GF-D8 (cell line): ENCODE measurements around the gene HOOK2.
A peak's percentile ranks its signal among the peaks of the same experiment; 100 is the strongest.

Source experiments
- DNase-seq: peaks from one replicate; lab custom pipeline; 2025; lab: John Stamatoyannopoulos, UW

Gene HOOK2

GRCh38 chr19:12794196-12794941, 19.0 kb upstream of the HOOK2 start:
- DNase-seq: no peak

GRCh38 chr19:12793290-12794195, 18.2 kb upstream of the HOOK2 start:
- DNase-seq: peak; percentile 79

DNA sequence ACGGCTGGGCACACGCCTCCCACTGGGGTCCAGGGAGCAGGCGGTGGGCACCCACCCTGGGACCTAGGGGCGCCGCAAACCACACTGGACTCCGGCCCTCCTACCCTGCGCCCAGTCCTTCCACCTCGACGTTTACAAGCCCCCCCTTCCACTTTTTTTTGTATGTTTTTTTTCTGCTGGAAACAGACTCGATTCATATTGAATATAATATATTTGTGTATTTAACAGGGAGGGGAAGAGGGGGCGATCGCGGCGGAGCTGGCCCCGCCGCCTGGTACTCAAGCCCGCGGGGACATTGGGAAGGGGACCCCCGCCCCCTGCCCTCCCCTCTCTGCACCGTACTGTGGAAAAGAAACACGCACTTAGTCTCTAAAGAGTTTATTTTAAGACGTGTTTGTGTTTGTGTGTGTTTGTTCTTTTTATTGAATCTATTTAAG, 17.5 kb upstream of the HOOK2 start:
- DNase-seq: no peak

- peak; percentile 59 for DNase-seq
Measured at GRCh38 chr19:12792051-12792852, 16.9 kb upstream of the HOOK2 start.

DNA sequence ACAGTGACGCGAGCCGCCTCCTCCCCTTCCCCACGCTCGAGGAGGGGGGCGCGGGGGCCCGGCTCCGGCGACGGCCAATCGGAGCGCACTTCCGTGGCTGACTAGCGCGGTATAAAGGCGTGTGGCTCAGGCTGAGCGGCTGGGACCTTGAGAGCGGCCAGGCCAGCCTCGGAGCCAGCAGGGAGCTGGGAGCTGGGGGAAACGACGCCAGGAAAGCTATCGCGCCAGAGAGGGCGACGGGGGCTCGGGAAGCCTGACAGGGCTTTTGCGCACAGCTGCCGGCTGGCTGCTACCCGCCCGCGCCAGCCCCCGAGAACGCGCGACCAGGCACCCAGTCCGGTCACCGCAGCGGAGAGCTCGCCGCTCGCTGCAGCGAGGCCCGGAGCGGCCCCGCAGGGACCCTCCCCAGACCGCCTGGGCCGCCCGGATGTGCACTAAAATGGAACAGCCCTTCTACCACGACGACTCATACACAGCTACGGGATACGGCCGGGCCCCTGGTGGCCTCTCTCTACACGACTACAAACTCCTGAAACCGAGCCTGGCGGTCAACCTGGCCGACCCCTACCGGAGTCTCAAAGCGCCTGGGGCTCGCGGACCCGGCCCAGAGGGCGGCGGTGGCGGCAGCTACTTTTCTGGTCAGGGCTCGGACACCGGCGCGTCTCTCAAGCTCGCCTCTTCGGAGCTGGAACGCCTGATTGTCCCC, 16.1 kb upstream of the HOOK2 start, which contains the start of gene JUNB:
JUNB (plus strand) TSS at position 142 of the 706 bp plus-strand sequence; CDS start at position 428, 286 bp downstream.
- peak; percentile 77 for DNase-seq

GRCh38 chr19:12790628-12791344, 15.4 kb upstream of the HOOK2 start:
- peak; percentile 9 for DNase-seq

DNA sequence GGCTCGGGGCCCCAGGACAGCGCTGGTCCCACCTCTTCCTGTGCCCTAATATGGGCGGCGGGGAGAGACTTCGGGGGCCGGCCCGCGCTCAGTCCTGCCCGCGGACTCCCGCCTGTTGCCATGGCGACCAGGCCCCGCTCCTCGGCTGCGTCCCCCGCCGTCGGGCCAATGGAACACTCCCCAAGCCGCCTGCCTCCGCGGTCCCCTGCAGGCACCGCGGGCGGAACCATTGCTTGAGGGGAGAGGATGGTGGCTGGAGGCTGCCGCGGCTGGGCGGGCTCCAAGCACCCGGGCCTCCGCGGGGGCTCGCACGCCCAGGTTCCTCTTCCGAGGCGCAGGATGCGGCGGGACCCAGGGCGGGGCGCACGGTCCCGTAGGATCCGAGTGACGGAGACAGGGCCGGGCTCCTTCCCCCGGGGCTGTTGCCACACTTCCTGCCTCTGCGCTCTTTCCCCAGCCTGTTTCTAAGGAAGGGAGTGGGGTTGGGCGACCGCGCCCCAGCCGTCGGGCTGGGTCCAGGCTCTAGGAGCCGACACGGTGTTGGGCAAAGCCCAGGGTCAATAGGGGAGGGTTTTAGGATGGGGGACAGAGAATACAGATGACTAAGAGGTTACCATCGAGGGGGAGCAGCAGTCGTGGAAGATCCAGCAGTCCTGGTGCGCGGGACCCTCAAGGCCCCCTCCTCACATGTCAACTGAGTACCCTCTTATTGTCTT, 14.7 kb upstream of the HOOK2 start:
- DNase-seq: peak; percentile 95

DNA sequence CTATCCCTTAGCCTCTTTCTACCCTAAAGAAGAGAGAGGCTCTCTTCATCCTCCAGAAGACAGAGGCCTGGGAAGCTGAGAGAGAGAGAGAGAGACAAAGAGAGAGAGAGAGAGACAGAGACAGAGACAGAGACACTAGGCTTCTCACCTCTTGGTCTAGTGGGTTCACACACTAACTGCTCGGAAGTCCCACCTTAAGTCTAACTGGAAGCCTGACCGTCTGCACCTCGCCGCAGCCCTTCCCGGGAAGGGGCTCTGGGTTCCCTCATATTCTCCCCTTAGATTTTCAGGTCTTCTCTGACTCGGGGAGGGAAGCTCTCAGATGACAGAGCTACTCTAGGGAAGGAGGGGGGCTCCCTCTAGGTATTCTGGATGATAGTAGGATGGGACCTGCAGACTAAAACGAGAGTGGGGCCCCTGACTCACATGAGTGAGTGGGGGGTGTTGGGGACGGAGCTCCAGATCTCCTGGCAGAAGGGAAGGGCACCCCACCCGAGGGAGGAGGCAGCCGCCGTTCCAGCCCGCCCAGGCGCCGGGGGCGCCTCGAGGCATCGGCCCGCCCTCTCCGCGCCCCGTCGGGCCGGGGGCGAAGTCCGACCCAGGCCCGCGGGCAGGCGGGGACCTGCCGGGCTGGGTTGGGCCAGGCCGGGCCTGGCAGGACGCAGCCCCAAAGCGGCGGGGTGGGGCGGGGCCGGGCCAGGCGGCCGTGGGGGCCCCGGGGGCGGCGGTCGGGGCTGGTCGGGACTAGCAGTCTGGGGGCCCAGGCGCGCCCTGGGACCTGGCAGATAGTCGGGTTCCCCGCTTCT, 13.9 kb upstream of the HOOK2 start:
- peak; percentile 13 for DNase-seq

DNA sequence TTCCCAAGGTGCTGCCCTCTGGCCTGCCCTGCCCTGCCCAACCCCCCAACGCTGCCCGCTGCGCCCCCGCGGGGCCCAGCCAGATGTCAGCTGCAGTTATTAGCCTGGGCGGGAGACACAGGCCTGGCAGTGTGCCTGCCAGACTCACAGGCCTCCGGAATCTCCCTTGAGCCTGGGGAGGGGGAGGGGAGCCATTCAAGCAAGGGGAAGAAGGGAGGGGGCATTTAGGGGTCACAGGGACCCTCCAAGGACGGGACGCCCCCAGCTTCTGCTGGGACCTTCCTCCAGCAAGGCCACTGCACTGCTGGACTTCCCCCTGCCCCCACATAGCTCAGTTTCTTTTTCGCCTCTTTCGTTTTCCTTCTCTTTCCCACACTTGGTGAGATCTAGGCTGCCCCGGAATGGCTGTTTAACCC, 13.3 kb upstream of the HOOK2 start:
- peak; percentile 41 for DNase-seq

DNA sequence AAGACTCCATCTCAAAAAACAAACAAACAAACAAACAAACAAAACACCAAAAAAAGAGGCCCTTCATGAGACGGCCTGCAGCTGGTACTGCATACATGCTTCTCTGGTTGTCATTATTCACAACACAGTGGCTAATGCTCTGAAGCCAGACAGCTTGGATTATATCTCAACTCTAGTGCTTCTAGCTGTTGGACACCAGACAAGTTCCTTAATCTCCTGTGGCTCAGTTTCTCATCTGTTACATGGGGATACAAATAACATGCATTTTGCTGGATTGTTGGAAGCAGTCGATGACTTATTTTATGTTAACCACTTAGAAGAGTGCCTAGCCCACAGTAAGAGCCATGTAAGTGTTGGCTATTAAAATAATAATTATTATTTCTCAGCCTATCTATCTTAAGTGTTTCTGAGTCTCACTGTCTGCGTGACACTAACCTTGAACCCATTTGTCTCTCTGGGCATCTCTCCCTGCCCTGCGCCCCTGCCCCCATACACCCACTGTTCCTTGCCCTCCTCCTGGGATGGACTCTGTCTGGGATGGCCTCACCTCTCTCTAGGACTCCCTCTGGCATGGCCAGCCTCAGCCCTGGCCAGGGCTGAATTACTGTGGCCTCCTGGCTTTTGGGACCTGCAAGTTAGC, 12.8 kb upstream of the HOOK2 start:
- no peak for DNase-seq

- DNase-seq: no peak
Measured at GRCh38 chr19:12787458-12787857, 12.1 kb upstream of the HOOK2 start.

DNA sequence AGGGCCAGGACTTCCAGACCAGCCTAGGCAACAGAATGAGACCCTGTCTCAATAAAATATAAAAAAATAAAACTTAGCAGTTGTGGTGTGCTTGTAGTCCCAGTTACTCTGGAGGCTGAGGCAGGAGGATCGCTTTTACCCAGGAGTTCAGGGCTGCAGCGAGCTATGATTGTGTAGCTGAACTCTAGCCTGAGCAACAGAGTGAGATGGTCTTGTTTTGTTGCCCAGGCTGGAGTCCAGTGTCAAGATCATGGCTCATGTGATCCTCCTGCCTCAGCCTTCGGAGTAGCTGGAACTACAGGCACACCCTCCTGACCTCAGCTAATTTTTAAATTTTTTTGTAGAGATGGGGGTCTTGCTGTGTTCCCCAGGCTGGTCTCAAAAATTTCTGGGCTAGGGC, 11.6 kb upstream of the HOOK2 start:
- no peak for DNase-seq

- DNase-seq: peak; percentile 56
Measured at GRCh38 chr19:12786141-12786870, 11.0 kb upstream of the HOOK2 start.

DNA sequence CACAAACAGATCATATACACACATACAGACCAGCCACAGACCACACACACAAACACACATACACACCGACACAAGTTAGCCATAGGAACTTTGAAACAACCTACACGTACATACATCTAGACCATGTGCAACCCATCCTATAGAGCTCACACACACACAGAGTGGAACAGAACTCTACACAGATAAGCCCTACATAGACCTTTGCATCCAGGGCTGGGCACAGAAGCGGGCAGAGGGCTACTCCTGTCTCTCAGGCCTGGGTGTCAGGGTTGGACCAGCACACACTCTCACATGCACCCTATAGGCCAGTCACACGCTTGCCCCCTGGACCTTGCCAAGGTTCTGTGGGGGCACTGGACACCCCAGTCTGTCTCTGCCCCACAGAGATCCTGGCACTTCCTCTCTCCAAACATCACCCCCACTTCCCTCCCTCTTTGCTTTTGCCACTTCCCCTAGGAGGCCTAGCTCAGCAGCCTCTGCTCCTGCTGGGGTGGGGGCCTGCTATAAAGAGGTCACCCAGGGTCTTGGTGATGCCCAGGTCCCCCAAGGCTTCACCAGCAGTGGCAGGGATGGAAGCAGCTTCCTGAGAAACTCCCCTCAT, 10.2 kb upstream of the HOOK2 start:
- peak; percentile 65 for DNase-seq

- peak; percentile 32 for DNase-seq
Measured at GRCh38 chr19:12784871-12785430, 9.6 kb upstream of the HOOK2 start.

DNA sequence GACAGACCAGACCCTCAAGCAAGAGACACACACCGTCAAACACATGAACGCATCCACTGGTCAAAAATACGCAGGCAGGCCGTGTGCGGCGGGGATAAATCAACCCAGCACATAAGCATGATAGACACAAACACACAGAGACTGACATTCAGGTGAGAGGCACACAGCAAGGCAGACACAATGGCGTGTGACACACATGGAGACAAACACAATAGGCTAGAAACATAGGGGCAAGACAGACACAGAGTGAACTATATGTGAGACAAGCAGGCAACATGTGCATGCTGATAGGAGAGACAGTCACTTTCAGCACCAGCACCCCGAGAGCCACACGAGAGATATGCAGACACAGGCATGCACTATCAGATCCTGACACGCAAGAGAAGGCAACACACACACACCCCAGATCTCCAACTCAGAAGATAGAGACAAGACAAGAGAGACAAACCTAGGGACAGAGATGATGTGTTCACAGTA, 9.1 kb upstream of the HOOK2 start:
- peak; percentile 6 for DNase-seq

- DNase-seq: no peak
Measured at GRCh38 chr19:12783849-12784393, 8.6 kb upstream of the HOOK2 start.
